Smooth muscle cell (in vitro differentiated cells): ENCODE results near the gene FOSL1. TPM values are rescaled to one million over a fixed set of nuclear protein-coding genes. Genes with fewer than 3 reads are reported as not detected.
"Not testable (repeated sequence)": the region's sequence is repeated elsewhere in the genome, so short reads cannot be mapped to it uniquely, and the experiment has no call there.

Experiments used
- DNase-seq: peaks from one replicate; lab custom pipeline; 2025; ENCODE audit not compliant: unreplicated experiment; lab: John Stamatoyannopoulos, UW
- H2AFZ ChIP-seq: fragments of 200-600 bp; sonication (generic); 2 replicates; pipeline ENCODE4 v1.6.0; 2016; ENCODE audit warnings: antibody characterized with exemption, low read depth, mild to moderate bottlenecking
- H3F3A ChIP-seq: fragments of 200-600 bp; sonication (generic); 2 replicates; pipeline ENCODE4 v1.6.0; 2017; ENCODE audit warnings: antibody characterized with exemption, low read depth
- H3K27ac ChIP-seq: fragments of 200-600 bp; sonication (generic); 2 replicates; pipeline ENCODE4 v1.5.1; 2016; ENCODE audit warnings: low read depth, mild to moderate bottlenecking
- H3K27me3 ChIP-seq: fragments of 200-600 bp; sonication (generic); 2 replicates; pipeline ENCODE4 v1.6.1; 2016; ENCODE audit warnings: low read depth, mild to moderate bottlenecking
- H3K36me3 ChIP-seq: fragments of 200-600 bp; sonication (generic); 2 replicates; pipeline ENCODE4 v1.5.1; 2016; ENCODE audit warnings: low read depth
- H3K4me1 ChIP-seq: fragments of 200-600 bp; sonication (generic); 2 replicates; pipeline ENCODE4 v1.5.1; 2016; ENCODE audit warnings: low read depth
- H3K4me2 ChIP-seq: fragments of 200-600 bp; sonication (generic); 2 replicates; pipeline ENCODE4 v1.6.0; 2016; ENCODE audit warnings: mild to moderate bottlenecking
- H3K4me3 ChIP-seq: fragments of 200-600 bp; sonication (generic); 2 replicates; pipeline ENCODE4 v1.5.1; 2016; ENCODE audit warnings: mild to moderate bottlenecking
- H3K79me2 ChIP-seq: fragments of 200-600 bp; sonication (generic); 2 replicates; pipeline ENCODE4 v1.6.0; 2016; ENCODE audit warnings: low read depth, mild to moderate bottlenecking
- H3K9ac ChIP-seq: fragments of 200-600 bp; sonication (generic); 2 replicates; pipeline ENCODE4 v1.6.0; 2016; ENCODE audit warnings: low read depth
- H3K9me3 ChIP-seq: fragments of 200-600 bp; sonication (generic); replicated peaks from 2 replicates; pipeline ENCODE4 v1.5.1; 2016; ENCODE audit warnings: low read depth
- H4K20me1 ChIP-seq: fragments of 200-600 bp; sonication (generic); 2 replicates; pipeline ENCODE4 v1.6.0; 2016; ENCODE audit warnings: low read depth
- WGBS: methylation state at CpG from one replicate; pipeline ENCODE4 v1.1.7; 2016; ENCODE audit warnings: low lambda C conversion rate; 5-methylcytosine and 5-hydroxymethylcytosine counted together
- polyA plus RNA-seq: library from polyadenylated mRNA; unstranded; fragments of >200 nt; fragmentation: Nextera tagmentation; extraction: Ambion mirVana; gene quantifications from 2 replicates; pipeline ENCODE4 v1.2.1, GENCODE V29; 2016
- total RNA-seq: library from RNA; depleted of rRNA; stranded (reverse); fragments of >200 nt; gene quantifications from 2 replicates; pipeline ENCODE4 v1.2.3, GENCODE V29; 2014
- TF ChIP-seq, protein P1 (sequence below): fragments of 200-600 bp; sonication (generic); IDR thresholded peaks from 2 replicates; pipeline ENCODE4 v1.5.1; 2017; ENCODE audit warnings: borderline replicate concordance, mild to moderate bottlenecking, antibody characterized with exemption; ENCODE audit not compliant: insufficient read depth, poor library complexity, severe bottlenecking

The FOSL1 gene
- total and polyA plus RNA-seq, 2 experiments from 2014 or later: 15.8 to 26.1 TPM

GRCh38 chr11:65849771-65850216, 50.4 kb downstream of the FOSL1 start:
- H3K4me3 ChIP-seq: no peak overlapping the region
- H3K27me3 ChIP-seq: no peaks in the 10 kb centered on the region
- H3K9ac ChIP-seq: no peak overlapping the region
- peaks cover 20% of the 10 kb centered on the region for H3K79me2 ChIP-seq
- H3F3A ChIP-seq: peaks cover 26% of the 10 kb centered on the region
- no peaks in the 10 kb centered on the region for H3K4me1 ChIP-seq
- no peak overlapping the region for H3K4me2 ChIP-seq
- no peak overlapping the region for H3K27ac ChIP-seq
- DNase-seq: no peak
- WGBS: 77% methylated on average over 16 of the region's 16 CpGs
- no peak overlapping the region for H2AFZ ChIP-seq
- H3K9me3 ChIP-seq: no peaks in the 10 kb centered on the region
- TF ChIP-seq, protein P1, sequence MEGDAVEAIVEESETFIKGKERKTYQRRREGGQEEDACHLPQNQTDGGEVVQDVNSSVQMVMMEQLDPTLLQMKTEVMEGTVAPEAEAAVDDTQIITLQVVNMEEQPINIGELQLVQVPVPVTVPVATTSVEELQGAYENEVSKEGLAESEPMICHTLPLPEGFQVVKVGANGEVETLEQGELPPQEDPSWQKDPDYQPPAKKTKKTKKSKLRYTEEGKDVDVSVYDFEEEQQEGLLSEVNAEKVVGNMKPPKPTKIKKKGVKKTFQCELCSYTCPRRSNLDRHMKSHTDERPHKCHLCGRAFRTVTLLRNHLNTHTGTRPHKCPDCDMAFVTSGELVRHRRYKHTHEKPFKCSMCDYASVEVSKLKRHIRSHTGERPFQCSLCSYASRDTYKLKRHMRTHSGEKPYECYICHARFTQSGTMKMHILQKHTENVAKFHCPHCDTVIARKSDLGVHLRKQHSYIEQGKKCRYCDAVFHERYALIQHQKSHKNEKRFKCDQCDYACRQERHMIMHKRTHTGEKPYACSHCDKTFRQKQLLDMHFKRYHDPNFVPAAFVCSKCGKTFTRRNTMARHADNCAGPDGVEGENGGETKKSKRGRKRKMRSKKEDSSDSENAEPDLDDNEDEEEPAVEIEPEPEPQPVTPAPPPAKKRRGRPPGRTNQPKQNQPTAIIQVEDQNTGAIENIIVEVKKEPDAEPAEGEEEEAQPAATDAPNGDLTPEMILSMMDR: no peak
- peaks cover 9% of the 10 kb centered on the region for H3K36me3 ChIP-seq
- H4K20me1 ChIP-seq: peaks cover 43% of the 10 kb centered on the region

DNA sequence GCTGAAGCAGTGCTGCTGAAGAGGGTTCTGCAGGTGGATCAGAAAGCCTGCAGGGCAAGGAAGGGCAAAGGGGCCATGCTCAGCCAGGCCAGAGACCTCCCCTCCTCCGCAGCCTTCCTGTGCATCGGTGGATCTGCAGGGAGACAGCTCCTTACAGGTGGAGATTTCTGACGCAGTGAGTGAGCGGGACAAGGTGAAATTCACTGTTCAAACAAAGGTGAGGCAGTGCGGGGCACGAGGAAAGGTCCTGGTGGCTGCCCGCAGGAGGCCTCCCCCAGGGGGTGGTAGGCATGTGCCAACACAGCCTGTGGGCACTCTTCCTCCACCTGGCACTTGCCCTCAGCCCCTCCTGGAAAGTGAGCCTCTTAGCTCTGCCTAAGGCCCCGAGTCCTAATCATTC, 50.8 kb downstream of the FOSL1 start:
- DNase-seq: no peak
- H3K4me3 ChIP-seq: no peak overlapping the region
- peaks cover 5% of the 10 kb centered on the region for H3K36me3 ChIP-seq
- H2AFZ ChIP-seq: no peak overlapping the region
- TF ChIP-seq, protein P1: no peak
- H3F3A ChIP-seq: peaks cover 22% of the 10 kb centered on the region
- no peak overlapping the region for H3K9ac ChIP-seq
- H3K27me3 ChIP-seq: no peaks in the 10 kb centered on the region
- H3K4me2 ChIP-seq: no peak overlapping the region
- WGBS: 77% methylated on average over 8 of the region's 8 CpGs
- peaks cover 16% of the 10 kb centered on the region for H3K79me2 ChIP-seq
- H4K20me1 ChIP-seq: peaks cover 38% of the 10 kb centered on the region
- no peaks in the 10 kb centered on the region for H3K4me1 ChIP-seq
- H3K9me3 ChIP-seq: no peaks in the 10 kb centered on the region
- no peak overlapping the region for H3K27ac ChIP-seq

- H3K79me2 ChIP-seq, DNase-seq, H3K36me3 ChIP-seq, H3K4me3 ChIP-seq, H3K27ac ChIP-seq, H3K9ac ChIP-seq, H2AFZ ChIP-seq, H3K9me3 ChIP-seq, H3K27me3 ChIP-seq, H3K4me1 ChIP-seq, H3K4me2 ChIP-seq: not testable (repeated sequence)
- WGBS: 83% methylated on average over 7 of the region's 7 CpGs
- Histone ChIP-seq H3F3A (peaks cover 16% of the 10 kb centered on the region), H4K20me1 (peaks cover 32% of the 10 kb centered on the region)
Observed at GRCh38 chr11:65848693-65849092, 51.5 kb downstream of the FOSL1 start.

GRCh38 chr11:65847746-65848145, 52.4 kb downstream of the FOSL1 start:
- Histone ChIP-seq H3K9me3 (no peaks in the 10 kb centered on the region), H3K4me2 (no peak overlapping the region), H3K36me3 (no peaks in the 10 kb centered on the region), H3K27me3 (no peaks in the 10 kb centered on the region), H3K9ac (no peak overlapping the region), H3K79me2 (no peaks in the 10 kb centered on the region), H3K4me3 (no peak overlapping the region), H3K27ac (no peak overlapping the region), H4K20me1 (peaks cover 22% of the 10 kb centered on the region), H3F3A (peaks cover 6% of the 10 kb centered on the region), H2AFZ (no peak overlapping the region), H3K4me1 (no peaks in the 10 kb centered on the region)
- no peak for DNase-seq
- 92% methylated on average over 3 of the region's 3 CpGs for WGBS
- TF ChIP-seq, protein P1: no peak
